GM21825 (cell line): ENCODE measurements around the gene RPS6KL1.
A peak's percentile ranks its signal among the peaks of the same experiment; 100 is the strongest.

ENCODE experiments used
- ATAC-seq: cut with Tn5 transposase; IDR thresholded peaks from one replicate; pipeline ENCODE4 v1.9.1; 2021; ENCODE audit warnings: mild to moderate bottlenecking, moderate library complexity; ENCODE audit not compliant: unreplicated experiment

RPS6KL1 gene

GRCh38 chr14:74952697-74953484 is 29.8 kb upstream of the RPS6KL1 start:
- no peak for ATAC-seq

- no peak for ATAC-seq
Observed at GRCh38 chr14:74952180-74952665, 29.2 kb upstream of the RPS6KL1 start.

- ATAC-seq: no peak
Observed at GRCh38 chr14:74951443-74952179, 28.6 kb upstream of the RPS6KL1 start.

GRCh38 chr14:74950795-74951442 is 27.9 kb upstream of the RPS6KL1 start:
- no peak for ATAC-seq

- ATAC-seq: no peak
Observed at GRCh38 chr14:74949859-74950573, 27.0 kb upstream of the RPS6KL1 start.

- ATAC-seq: no peak
Observed at GRCh38 chr14:74949191-74949601, 26.1 kb upstream of the RPS6KL1 start.

- no peak for ATAC-seq
Observed at GRCh38 chr14:74948228-74949175, 25.4 kb upstream of the RPS6KL1 start.

- no peak for ATAC-seq
Observed at GRCh38 chr14:74947353-74948227, 24.5 kb upstream of the RPS6KL1 start.

GRCh38 chr14:74946659-74947281 is 23.7 kb upstream of the RPS6KL1 start:
- ATAC-seq: no peak

GRCh38 chr14:74945852-74946658 is 23.0 kb upstream of the RPS6KL1 start:
- ATAC-seq: no peak

- ATAC-seq: no peak
Observed at GRCh38 chr14:74945261-74945851, 22.3 kb upstream of the RPS6KL1 start.

GRCh38 chr14:74942608-74943007 is 19.5 kb upstream of the RPS6KL1 start:
- no peak for ATAC-seq

GRCh38 chr14:74942181-74942580 is 19.1 kb upstream of the RPS6KL1 start:
- no peak for ATAC-seq

GRCh38 chr14:74941676-74942097 is 18.6 kb upstream of the RPS6KL1 start:
- ATAC-seq: peak; percentile 50

GRCh38 chr14:74940956-74941565 is 18.0 kb upstream of the RPS6KL1 start:
- no peak for ATAC-seq
